Activated B cell treated with CpG ODN at 0.5 μM for 24 hours (primary cell): ENCODE results near the gene EMC10. TPM values are rescaled to one million over a fixed set of nuclear protein-coding genes. Genes with fewer than 3 reads are reported as not detected.

Source experiments
- ATAC-seq: fragments of 200-7000 bp; cut with Tn5 transposase; one replicate; pipeline ENCODE4 v1.10.0; 2021; ENCODE audit warnings: low read depth, mild to moderate bottlenecking, moderate library complexity
- CTCF ChIA-PET: fragments of 350-600 bp; sonication (Branson Sonifier 250); formaldehyde crosslinking; loops from one replicate; lab custom pipeline; 2021; ENCODE audit warnings: antibody characterized with exemption; lab: Charles Lee
- POLR2A ChIA-PET: fragments of 350-600 bp; sonication (Branson Sonifier 250); formaldehyde crosslinking; loops from one replicate; lab custom pipeline; 2021; ENCODE audit warnings: antibody characterized with exemption; lab: Charles Lee
- DNase-seq: peaks from one replicate; pipeline ENCODE4 v3.0.0; 2022
- H3K27ac Mint-ChIP-seq: one replicate; pipeline ENCODE4 v1.8.0; 2020; ENCODE audit warnings: mixed read lengths
- H3K27me3 Mint-ChIP-seq: one replicate; pipeline ENCODE4 v1.8.0; 2021; ENCODE audit warnings: mixed read lengths
- H3K36me3 Mint-ChIP-seq: one replicate; pipeline ENCODE4 v1.8.0; 2021; ENCODE audit warnings: low read depth, mixed read lengths
- H3K4me1 Mint-ChIP-seq: one replicate; pipeline ENCODE4 v1.8.0; 2021; ENCODE audit warnings: mixed read lengths
- H3K4me3 Mint-ChIP-seq: one replicate; pipeline ENCODE4 v1.8.0; 2020; ENCODE audit warnings: mild to moderate bottlenecking, mixed read lengths
- H3K9me3 Mint-ChIP-seq: one replicate; pipeline ENCODE4 v1.8.0; 2020; ENCODE audit warnings: mixed read lengths
- intact Hi-C: fragments of 100-400 bp; cut with micrococcal nuclease; formaldehyde crosslinking; loops from one replicate; pipeline ENCODE4 v1.15.1; 2024
- total RNA-seq: library from RNA; stranded (reverse); gene quantifications from 2 replicates; pipeline ENCODE4 v1.2.3, GENCODE V29; 2022
- TF ChIP-seq, protein P1 (sequence below): fragments of 200-600 bp; IDR thresholded peaks from one replicate; pipeline ENCODE4 v1.8.0; 2022; ENCODE audit warnings: antibody characterized with exemption, mild to moderate bottlenecking

EMC10 gene
- total RNA-seq, 1 donor from 2014 or later: 72.1 TPM

DNA sequence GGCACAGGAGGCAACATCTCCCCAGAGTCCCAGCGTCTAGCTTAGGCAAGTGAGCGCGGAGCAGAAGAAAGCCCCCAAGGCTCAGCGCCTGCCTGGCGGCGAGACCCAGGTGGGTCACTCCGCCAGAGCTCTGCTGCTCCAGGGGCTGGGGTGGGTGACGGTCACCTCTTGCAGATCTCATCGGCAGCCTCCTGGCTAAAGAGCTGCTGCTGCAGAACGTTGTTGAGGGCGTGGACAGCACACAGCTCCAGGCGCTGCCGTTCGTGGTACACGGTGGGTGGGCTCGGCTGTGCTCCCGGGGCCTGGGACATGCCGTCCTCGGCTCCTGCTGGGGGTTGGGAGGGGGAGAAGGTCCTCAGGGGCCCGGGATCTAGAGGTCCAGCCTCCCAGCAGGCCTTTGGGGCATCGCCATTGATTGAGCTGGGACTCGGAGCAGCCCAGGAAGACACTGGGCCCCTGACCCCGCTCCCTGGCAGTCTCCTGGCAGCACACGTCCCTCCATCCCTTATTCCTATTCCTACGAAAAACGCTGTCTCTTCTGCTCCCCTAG, 33.9 kb downstream of the EMC10 start:
- POLR2A ChIA-PET: interaction anchor here (0.6 to 2.0 kb wide), 10 partner anchors 31 to 666 kb away, joined by 3 to 12 read pairs (median 4); partner anchors contain the start of genes NR1H2 and POLD1
- ATAC-seq: no peak
- TF ChIP-seq, protein P1, sequence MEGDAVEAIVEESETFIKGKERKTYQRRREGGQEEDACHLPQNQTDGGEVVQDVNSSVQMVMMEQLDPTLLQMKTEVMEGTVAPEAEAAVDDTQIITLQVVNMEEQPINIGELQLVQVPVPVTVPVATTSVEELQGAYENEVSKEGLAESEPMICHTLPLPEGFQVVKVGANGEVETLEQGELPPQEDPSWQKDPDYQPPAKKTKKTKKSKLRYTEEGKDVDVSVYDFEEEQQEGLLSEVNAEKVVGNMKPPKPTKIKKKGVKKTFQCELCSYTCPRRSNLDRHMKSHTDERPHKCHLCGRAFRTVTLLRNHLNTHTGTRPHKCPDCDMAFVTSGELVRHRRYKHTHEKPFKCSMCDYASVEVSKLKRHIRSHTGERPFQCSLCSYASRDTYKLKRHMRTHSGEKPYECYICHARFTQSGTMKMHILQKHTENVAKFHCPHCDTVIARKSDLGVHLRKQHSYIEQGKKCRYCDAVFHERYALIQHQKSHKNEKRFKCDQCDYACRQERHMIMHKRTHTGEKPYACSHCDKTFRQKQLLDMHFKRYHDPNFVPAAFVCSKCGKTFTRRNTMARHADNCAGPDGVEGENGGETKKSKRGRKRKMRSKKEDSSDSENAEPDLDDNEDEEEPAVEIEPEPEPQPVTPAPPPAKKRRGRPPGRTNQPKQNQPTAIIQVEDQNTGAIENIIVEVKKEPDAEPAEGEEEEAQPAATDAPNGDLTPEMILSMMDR: no peak

DNA sequence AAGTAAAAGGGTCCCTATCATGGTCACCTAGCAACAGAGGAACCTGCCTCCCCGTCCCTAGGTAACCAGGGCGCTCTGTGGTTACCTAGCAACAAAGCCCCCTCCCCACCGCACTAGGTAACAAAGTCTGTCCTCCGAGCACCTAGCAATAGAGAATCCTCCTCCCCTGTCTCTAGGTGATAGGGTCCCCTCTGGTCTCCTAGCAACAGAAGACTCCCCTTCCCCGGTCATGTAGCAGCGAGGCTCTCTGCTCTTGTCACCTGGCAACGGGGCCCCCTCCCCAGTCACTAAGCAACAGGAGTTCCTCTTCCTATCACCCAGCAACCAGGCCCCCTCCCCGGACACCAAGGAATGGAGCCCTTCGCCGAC, 34.4 kb downstream of the EMC10 start:
- H3K36me3 Mint-ChIP-seq: peaks cover 13% of the 10 kb centered on the region
- ATAC-seq (no peak), DNase-seq (no peak)
- intact Hi-C loops: loop anchor here (1.0 to 2.0 kb wide), 11 partner anchors 34 to 634 kb away; partner anchors contain the start of genes AKT1S1, CTU1, EMC10 and GARIN5A
- peak overlapping the region; percentile 89 for H3K4me3 Mint-ChIP-seq
- H3K4me1 Mint-ChIP-seq: peaks cover 13% of the 10 kb centered on the region
- H3K27me3 Mint-ChIP-seq: peaks cover 5% of the 10 kb centered on the region
- TF ChIP-seq, protein P1: no peak
- peak overlapping the region; percentile 93 for H3K27ac Mint-ChIP-seq
- ChIA-PET CTCF (interaction anchor here (0.9 to 1.0 kb wide), 3 partner anchors 50 to 412 kb away, joined by 4 read pairs; no protein-coding TSS in a partner anchor), POLR2A (interaction anchor here (0.6 to 2.0 kb wide), 19 partner anchors 32 to 667 kb away, joined by 3 to 12 read pairs (median 5); partner anchors contain the start of genes KCNC3, NR1H2, NUP62 and POLD1)
- H3K9me3 Mint-ChIP-seq: no peaks in the 10 kb centered on the region

More for the DNA sequence above, 33.9 kb downstream of the EMC10 start:
- intact Hi-C loops: loop anchor here (2.0 kb wide), 2 partner anchors 485 to 633 kb away; partner anchors contain the start of genes AKT1S1, TBC1D17 and VRK3
- H3K36me3 Mint-ChIP-seq: peaks cover 16% of the 10 kb centered on the region
- no peak for DNase-seq
- CTCF ChIA-PET: no interaction called here
- peak overlapping the region; percentile 89 for H3K4me3 Mint-ChIP-seq
- peaks cover 5% of the 10 kb centered on the region for H3K27me3 Mint-ChIP-seq
- H3K27ac Mint-ChIP-seq: peak overlapping the region; percentile 93
- H3K9me3 Mint-ChIP-seq: no peaks in the 10 kb centered on the region
- H3K4me1 Mint-ChIP-seq: peaks cover 13% of the 10 kb centered on the region

DNA sequence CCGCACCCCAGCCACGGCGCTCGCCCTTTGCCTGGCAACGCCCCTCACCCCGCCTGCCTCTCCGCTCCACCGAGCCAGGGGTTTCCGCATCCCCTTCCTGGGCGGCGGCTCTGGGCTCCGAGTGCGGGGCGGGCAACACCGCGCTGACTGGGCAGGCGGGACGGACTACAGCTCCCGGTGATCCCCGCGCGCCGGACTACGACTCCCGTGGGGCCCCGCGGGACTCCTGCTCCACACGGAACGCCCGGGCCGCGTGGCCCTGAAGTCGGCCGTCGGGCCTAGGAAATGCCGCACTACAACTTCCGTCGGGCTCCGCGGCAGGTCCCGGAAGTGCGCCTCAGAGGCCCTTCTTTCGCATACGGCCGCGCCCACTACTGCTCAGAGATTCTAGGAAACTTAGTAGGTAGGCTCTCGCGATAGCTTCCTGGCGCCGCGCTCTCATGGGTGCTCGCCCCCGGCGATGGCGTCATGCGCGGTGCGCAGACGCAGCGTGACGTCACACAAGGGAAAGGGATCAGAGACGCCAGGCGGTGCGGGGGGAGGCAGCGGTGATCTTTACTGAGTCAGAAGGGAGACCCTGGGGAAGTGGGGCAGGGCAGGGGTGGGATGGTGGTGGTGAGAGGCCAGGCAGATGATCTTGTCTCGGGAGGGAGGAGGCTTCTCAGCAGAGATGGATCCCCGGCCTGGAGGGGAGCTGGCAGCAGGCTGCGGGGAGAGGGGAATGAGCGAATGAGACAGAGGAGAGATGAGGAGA, 34.9 kb downstream of the EMC10 start, which contains the start of gene JOSD2:
Gene JOSD2, minus strand, starts transcription at position 123 of the 754 bp plus-strand sequence. CDS start 760 bp downstream, outside the sequence.
- CTCF ChIA-PET: interaction anchor here (0.9 to 1.0 kb wide), 3 partner anchors 51 to 411 kb away, joined by 4 read pairs; no protein-coding TSS in a partner anchor
- DNase-seq (peak; percentile 96), ATAC-seq (peak; percentile 94)
- H3K36me3 Mint-ChIP-seq: peaks cover 11% of the 10 kb centered on the region
- peak within 1 kb of the TSS; percentile 93 for H3K27ac Mint-ChIP-seq
- intact Hi-C loops: loop anchor here (1.0 to 2.0 kb wide), 11 partner anchors 35 to 634 kb away; partner anchors contain the start of genes AKT1S1, CTU1, EMC10 and GARIN5A
- H3K9me3 Mint-ChIP-seq: no peaks in the 10 kb centered on the region
- peaks cover 5% of the 10 kb centered on the region for H3K27me3 Mint-ChIP-seq
- peaks cover 13% of the 10 kb centered on the region for H3K4me1 Mint-ChIP-seq
- POLR2A ChIA-PET: interaction anchor here (0.6 to 2.0 kb wide), 22 partner anchors 32 to 667 kb away, joined by 3 to 12 read pairs (median 5); partner anchors contain the start of genes KCNC3, NR1H2, NUP62 and POLD1
- TF ChIP-seq, protein P1: no peak
- peak within 1 kb of the TSS; percentile 89 for H3K4me3 Mint-ChIP-seq

DNA sequence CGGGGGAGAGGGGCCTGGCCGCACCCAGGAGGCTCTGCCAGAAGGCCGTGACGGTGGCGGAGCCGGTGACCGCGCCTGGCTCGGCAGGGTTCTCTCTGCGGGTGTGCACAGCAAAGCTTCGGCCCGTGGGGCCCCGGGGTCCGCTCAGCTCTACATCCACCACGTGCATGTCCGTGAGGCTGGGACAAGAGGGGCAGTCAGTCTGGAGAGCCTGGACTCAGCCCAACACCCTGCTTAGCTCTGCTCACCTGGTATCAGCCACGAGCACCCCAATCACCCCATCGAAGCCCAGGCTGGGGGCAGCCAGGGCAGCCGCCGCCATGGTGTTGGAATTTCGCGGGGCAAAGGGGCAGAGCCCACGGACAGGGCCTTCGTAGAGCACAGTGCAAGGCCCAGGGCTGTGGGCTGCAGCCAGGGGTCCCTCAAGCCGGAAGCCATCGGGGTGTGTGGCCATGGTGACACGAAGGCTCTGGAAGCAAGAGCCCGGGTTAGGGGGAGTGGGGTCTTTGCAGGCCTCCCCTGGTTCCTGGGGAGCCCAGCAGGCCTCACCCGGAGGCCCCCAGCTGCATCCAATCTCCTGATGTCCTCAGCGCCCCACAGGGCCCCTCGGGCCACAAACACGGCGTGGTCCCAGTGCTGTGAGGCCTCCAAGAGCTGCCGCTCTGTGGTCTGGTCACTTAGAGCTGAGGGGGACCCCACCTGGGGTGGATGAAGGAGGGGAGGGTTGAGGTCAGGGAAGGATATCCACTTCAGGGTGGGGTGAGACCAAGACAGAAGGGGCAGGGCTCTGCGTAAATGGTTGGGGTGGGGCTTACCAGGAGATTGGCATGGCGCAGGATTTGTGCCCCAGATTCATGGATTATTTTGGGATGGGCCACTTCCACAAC, 36.0 kb downstream of the EMC10 start:
- ChIA-PET CTCF (no interaction called here), POLR2A (interaction anchor here (0.6 to 2.0 kb wide), 6 partner anchors 96 to 633 kb away, joined by 3 to 12 read pairs (median 6); partner anchors contain the start of genes NR1H2 and NUP62)
- intact Hi-C loops: no loop called here
- H3K36me3 Mint-ChIP-seq: peaks cover 8% of the 10 kb centered on the region
- peaks cover 5% of the 10 kb centered on the region for H3K27me3 Mint-ChIP-seq
- no peak for ATAC-seq
- H3K27ac Mint-ChIP-seq: no peak overlapping the region
- peaks cover 13% of the 10 kb centered on the region for H3K4me1 Mint-ChIP-seq
- no peaks in the 10 kb centered on the region for H3K9me3 Mint-ChIP-seq
- no peak for DNase-seq
- TF ChIP-seq, protein P1: no peak
- no peak overlapping the region for H3K4me3 Mint-ChIP-seq
